HL-60/S4 (cell line): ENCODE measurements around the gene DCTN1.

Experiments
- in situ Hi-C: fragments of 300-500 bp; cut with MboI; formaldehyde crosslinking; loops from 2 replicates; pipeline ENCODE4 v1.14.3; 2022; ENCODE audit warnings: low sequenced_read_pairs

DCTN1 gene

DNA sequence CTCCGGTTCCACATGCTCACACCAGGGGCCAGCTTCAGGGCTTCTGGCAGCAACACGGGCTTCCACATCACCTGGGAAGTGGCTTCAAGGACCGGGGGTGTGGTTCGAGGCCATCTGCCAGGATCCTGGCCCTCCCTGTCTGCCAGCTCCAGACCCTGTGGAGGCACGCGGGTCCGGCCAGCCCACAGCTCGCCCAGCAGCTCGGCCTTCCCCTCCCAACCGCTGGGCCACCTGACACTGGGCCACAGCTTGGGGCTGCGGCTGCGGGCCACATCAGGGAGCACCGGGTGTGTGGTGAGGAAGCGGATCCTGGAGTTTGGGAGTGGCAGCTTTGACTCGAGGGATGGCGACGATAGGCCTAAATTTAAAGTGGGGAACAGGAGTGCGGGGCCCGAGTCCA lies 34.3 kb upstream of the DCTN1 start:
- in situ Hi-C loops = no loop called here

DNA sequence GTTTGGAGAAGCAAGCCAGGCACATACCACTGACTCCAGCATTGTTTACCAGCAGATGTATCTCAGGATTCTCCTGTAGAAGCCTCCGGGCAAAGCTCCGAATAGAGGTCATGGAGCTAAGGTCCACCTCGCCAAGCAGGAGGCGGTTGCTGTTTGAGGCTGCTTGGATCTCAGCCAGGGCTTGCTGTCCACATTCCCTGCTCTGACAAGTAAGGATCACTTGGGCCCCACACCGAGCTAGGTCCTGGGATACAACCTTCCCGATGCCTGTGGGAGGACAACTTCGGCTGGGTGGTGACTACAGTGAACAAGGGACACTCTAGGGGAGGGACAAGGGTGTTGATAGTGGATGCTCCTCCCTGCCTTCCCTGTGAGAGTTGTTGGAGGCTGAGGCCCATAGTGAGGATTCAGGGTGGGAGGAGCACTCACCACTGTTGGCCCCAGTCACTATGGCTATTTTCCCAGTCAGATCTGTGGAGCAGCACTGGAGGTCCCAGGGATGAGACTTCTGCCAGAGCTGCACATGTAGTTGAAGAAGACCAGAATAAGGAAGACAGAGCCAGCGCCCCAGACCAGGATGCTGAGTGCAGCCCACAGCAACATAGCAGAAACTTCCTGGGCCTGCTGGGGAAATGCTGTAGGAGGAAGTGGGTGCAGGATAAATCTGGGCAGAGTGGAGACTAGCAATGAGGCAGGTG lies 33.0 kb upstream of the DCTN1 start:
- in situ Hi-C loops = no loop called here

DNA sequence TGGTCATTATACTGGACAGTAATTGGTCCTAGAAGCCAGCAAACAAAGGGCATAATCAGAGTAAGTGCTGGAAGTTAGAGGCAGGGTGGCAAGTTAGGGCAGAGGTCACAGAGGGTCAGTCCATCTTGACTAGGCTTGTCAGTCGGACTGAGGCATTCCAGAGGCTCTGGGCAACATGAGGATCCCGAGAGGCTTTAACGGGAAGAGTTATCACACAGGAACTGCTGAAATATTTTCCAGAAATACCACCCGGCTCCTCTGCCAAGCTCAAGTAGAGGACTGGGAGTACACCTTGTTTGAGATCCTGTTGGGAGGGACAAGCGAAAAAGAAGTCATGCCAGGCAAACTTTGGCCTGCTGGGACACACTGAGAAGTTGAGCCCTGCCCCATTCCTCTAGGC lies 27.6 kb upstream of the DCTN1 start:
- in situ Hi-C loops = no loop called here

DNA sequence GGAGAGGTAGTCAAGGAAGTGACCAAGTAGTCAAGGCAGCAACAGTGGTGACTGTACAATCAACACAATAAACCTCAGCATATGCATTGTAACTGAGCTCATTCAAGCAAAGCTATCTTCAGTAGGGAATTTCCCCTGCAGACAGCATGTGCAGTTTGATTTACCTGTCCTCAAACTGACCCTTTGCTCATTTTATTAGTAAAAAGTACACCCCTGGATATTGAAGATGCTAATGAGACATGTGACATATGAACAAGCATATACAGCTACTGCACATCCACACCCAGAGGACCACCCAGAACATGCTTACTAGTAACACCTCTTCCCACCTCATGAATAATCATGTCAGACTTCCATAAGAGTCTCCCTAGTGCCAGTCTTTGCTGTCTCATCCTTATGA lies 25.9 kb upstream of the DCTN1 start:
- in situ Hi-C loops = no loop called here

DNA sequence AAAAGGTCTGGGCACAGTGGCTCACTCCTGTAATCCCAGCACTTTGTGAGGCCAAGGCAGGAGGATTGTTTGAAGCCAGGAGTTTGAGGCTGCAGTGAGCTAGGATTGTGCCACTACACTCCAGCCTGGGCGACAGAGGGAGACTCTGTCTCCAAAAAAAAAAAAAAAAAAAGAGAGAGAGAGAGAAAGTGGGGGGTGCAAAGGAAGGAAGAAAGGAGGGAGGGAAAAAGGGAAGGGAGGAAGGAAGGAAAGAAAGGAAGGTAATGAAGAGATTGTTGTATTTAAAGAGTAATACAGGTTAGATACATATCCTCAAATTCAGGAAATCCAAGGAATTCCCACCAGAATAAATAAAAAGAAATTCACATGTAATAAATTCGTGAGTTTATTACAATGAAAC lies 21.8 kb upstream of the DCTN1 start:
- in situ Hi-C loops = no loop called here

DNA sequence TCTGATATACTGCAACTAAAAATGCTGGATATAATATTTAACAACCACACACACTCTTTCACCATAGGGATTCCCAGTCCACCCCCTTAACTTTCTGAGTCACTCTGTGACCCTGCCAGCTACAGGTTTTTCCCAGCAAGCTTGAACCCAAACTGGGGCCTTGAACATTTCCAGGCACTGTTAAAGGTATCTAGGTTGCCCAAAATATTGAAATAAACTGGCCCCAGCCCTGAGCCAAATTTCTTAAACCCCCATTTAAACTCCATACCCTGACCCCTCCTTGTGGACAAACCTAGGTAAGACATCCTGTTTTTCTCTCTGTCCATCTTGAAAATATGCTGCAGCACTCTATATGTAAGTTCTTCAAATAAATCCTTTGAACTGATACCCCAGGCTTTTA lies 19.7 kb upstream of the DCTN1 start:
- in situ Hi-C loops = no loop called here

DNA sequence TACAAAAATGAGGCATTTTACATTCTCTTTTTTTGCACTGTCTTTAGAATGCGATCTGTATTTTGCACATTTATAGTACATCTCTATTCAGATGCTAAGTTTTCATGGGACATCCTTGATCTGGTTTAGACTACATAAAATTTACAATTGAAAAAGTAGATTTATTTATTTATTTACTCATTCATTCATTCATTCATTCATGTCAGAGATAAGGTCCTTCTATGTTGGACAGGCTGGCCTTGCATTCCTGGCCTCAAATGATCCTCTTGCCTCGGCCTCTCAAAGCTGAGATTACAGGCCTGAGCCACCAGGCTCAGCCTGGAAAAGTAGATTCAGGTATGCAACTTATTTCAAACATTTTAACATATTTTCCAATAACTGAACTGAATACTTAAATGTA lies 16.0 kb upstream of the DCTN1 start:
- in situ Hi-C loops = no loop called here

DNA sequence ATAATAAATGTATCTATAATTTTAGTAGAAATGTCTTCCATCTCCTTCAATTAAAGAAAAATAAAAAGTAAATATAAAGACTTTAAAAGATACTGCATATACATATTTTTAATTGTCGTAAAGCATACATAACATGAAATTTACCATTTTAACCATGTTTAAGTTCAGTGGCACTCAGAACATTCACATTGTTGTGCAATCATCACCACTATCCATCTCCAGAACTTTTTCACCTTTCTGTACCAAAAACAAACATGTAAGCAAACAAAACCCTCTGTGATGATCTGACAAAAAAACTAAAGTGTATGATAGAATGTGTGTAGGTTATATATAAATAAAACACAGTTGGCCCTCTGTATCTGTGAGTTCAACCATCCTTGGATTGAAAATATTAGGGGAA lies 13.4 kb upstream of the DCTN1 start:
- in situ Hi-C loops = no loop called here

DNA sequence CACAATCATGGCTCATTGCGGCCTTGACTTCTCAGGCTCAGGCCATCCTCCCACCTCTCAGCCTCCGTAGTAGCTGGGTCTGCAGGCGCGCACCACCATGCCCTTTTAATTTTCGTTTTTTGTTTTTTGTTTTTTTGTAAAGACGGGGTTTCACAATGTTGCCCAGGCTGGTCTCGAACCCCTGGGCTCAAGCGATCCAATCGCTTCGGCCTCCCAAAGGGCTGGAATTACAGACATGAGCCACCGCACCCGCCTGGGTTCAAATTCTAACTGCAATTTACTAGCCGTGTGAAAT lies 12.3 kb upstream of the DCTN1 start:
- in situ Hi-C loops = no loop called here

DNA sequence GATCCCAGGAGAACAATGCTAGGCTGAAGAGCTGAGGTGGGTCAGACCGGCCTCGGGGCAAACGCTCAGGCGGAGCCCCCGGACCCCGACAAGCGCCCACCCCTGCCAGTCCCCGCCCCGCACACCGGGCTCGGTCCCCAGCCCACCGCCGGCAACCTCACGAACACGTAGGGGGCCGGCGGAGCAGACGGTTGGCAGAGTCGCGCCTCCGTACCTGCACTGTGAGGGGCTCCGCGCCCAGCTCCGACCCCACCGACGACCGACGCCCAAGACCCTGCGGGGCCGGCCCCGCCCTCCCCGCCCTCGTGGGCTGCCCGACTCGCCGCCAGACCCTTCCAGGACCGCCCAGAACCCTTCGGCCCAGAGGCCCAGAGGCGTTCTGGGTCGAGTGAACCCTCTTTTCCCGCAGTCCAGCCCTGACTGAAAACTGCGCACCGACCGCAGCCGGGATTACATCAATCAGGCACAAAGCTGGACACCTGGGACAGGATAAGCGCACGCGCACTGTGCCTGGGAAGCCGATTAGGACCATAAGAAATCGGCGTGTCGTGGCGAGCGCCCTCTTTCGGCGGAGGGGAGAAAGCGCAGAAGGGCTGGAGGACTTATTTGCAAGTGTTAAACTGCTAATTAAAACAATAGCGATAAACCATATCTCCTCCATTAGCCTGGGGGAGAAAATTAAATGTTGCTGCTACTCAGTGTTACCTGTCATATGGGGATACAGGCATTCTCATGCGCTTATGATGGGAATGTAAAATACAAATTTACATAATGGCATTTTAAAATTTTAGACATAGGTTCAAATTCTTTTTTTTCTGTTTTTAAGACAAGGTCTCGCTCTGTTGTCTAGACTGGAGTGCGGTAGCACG lies 11.7 kb upstream of the DCTN1 start:
- in situ Hi-C loops = no loop called here

DNA sequence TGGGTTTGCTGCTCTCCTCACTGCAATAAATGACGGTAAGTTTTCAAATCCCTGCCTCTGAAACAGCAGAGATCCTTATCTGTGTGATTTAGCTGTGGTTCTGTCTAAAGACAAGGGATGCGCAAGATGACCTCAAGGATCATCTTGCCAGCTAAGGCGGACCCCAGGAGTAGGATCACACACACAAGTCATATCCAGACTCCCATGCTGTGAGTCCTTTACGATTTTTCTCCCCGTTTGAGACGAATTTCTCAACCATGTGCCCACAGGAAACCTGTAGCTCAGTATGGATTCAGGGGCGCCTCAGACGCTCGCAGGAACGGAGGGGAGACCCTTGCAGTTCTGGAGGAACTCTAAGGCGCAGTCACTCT lies 11.1 kb upstream of the DCTN1 start:
- in situ Hi-C loops = no loop called here

DNA sequence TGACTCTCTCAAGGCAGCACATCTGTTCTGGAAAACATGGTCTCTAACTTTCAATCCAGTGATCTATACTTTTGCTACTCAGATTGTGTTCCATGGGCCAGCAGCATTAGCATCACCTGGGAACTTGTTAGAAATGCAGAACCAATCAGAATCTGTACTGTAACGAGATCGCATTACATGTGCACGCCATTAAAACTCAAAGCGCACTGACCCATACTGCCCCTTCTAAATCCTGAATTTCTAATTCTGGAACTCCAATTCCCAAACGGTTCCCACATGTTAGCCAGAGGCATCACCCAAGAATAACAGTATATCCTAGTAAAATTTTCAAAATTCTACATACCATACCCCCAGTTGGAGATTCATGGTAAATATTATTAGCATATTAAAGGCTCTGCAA lies 10.5 kb upstream of the DCTN1 start:
- in situ Hi-C loops = no loop called here

DNA sequence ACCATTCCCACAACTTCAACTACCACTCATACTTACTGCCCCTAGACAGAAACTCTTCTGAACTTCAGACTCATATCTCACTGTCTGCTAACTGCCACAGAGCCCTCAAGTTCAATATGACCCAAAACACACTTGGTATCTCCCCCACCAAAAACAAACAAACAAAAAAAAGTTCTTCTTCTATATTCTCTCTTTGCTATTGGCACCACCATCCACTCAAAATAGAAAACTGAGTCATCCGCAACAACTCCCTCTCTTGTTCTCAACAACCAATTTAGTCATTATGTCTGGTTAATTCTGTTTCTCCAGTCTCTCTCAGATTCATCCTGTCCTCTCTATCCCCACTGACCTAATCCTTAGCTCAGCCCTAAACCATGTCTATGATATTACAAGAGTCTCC lies 7.2 kb upstream of the DCTN1 start:
- in situ Hi-C loops = no loop called here

DNA sequence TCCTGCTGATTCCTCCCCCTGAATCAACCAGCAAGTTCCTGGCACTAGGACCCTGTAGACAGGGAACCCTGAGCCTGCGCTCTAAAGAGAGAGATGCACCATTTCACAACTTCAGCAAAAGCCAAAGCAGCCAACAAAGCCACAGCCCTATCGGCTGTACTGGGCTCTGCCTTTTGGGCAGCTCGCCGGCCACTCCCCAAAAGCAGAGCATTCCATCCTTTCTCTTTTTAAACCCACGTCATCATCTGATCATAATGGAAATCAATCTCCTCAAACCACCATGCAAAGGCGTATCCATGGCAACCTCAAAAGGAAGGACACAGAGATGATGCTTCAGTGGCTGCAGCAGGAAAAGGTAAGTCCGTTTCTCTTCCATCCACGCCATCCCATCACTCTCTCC lies 5.3 kb upstream of the DCTN1 start:
- in situ Hi-C loops = no loop called here

DNA sequence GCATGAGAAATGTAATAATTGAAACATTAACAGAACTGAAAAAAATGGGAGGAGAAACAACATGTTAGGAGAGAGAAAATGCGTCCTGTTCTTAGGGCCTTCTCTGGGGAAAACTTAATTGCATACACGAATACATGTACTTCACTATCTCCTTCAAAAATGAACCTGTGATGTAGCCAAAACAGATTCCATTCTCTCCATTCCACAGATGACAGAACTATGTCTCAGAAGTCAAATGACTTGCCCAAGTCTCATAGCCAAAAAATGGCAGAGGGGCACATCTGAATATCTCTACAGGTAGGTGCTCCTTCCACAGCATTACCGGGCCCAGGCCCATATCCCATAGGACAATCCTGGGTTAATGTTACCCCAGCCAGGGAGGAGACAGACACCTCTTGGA lies 3.9 kb upstream of the DCTN1 start:
- in situ Hi-C loops = no loop called here

DNA sequence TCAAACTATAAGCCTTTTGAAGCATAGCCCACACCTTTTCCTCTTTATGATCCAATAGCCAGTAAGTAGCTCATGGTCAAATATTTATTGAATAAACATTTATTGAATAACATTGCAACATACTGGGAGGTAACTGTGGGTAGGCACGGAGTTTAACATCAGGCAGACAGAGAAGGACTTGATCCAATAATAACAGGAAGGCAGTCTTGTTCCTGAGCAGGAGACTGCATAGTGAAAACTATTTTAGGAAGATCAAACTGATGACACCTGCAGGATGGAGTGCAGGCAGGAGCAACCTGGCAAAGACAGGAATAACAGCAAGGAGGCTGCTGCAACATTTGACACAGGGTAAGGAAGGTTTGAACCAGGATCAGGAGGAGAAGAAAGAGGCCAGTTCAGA lies 3.1 kb upstream of the DCTN1 start:
- in situ Hi-C loops = no loop called here

DNA sequence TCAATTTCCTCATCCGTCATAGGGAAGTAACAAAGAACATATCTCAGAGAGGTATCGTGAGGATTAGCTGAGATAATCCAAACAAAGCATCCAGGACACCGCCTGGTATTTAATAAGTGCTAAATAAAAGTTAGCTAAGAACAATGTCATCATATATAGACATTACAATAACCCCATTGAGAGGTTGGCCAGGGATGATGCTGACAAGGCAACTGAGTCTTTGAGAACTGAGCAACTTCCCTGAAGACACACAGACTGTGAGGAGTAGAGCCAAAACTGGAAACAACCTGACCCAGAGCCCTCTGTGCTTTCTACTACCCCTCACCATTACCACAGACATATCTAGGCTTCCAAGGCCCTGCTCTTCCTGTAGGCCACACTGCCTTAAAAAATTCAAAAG lies 1.6 kb upstream of the DCTN1 start:
- in situ Hi-C loops = no loop called here

DNA sequence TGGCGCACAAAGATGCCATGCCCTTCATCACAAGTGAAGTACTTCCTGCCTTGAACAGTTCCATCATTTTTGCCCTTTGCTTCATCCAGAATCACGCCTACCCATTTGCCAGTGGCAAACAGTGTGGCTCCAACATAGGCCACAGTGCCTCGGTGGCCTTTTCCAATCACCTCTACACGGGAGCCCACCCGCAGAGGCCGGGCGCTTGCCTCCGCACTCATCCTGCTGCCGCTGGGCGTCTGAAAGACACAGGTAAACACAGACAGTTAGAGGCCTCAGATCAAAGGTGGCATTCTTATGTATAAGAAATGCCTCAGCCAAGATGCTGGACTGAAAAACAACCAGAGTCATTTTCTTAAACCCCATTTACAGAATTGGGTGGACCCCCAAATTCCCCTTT lies 2.1 kb downstream of the DCTN1 start:
- in situ Hi-C loops = no loop called here

DNA sequence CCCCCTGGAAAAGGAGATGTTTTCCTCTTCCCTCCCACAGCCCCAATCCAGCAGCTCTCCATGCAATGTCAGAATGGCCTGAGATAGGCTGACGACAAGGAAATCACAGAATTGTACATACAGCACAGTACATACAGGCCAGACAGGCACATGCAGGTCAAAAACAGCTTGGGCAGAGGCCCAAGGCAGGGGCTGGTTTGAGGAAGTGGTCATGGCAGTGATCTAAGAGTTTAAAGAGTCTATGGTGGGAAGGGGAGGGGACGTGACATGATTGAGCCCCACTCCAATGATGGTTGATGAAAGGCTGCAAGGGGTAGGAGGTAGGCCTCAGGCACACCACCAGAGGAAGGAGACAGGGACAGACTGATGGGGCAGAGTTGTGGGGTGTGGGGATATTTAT lies 4.3 kb downstream of the DCTN1 start:
- in situ Hi-C loops = no loop called here

DNA sequence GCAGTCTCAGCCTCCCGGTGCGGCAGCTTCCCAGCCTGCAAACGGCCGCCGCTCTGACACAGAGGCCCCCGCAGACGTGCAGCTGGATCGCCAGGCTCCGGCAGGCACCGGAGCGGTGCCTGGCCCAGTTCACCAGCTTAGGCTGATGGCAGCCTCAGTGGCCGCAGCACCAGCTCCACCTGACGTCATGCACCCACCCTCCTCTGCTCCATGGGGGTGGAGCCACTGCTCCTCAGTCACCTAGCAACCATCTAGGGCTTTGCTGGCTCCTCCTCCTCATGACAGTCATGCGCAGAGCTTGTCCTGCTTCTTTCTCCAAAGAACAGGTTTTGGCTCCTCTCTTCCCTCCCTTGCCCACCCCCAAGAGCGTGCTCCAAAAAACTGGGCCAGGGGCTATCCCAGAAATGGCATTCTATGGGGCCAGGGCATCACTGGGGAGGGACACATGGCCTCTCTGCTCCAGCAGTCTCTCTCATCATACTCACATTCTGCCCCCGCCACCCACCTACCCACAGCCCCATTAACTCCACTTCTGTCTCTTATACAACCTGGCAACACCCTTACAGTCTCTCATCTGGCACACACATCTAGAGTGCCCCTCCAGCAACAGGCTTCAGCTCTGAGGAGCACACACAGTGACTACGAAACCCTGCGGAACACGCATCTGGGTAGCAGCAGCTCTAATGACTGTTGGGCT lies 5.5 kb downstream of the DCTN1 start:
- in situ Hi-C loops = no loop called here

DNA sequence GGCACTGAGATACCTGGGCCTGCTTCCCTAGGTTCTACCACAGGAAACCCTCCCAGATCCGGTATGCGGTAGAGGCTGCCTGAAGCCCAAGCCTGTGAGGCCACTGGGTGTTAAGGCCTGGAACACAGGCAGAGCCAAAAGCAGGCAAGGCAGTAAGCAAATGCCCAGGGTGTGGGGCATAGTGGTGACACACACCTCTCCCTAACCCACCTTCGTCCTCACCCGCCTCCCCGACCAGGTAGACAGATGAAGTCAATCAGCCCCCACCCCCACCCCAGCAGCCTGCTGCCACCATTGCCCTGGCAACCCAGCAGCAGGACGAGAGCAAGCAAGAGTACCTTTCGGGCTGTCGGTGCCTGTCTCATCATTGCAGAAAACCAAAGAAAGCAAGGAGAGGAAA lies 6.1 kb downstream of the DCTN1 start:
- in situ Hi-C loops = no loop called here

DNA sequence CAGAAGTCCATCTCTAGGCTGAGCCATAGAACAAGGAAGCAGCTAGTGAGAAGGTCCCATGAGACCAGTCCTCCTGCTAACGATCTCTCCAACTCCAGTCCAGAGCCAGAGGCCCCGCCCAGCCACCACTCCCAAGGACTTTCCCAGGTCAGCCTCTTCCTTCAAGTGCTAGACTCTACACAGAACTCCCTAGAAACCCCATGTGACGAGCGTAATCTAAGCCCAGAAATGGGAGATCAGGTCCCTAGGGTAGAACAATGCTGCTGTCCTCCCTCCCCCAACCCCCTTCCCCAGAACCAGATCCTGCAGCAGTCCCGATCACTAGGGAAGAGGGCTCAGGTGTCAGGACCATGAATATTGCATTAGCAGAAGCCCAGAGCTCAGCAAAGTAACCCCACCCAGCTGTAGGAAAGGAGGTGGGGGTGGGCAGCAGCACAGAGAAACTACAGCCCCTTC lies 6.9 kb downstream of the DCTN1 start:
- in situ Hi-C loops = no loop called here
